HG03378 (cell line): Measurements from ENCODE around the gene ANTXR1.
A peak's percentile ranks its signal among the peaks of the same experiment; 100 is the strongest.

Experiments
- ATAC-seq: cut with Tn5 transposase; IDR thresholded peaks from one replicate; pipeline ENCODE4 v1.9.1; 2021; ENCODE audit warnings: mild to moderate bottlenecking, moderate library complexity; ENCODE audit not compliant: unreplicated experiment

The ANTXR1 gene

DNA sequence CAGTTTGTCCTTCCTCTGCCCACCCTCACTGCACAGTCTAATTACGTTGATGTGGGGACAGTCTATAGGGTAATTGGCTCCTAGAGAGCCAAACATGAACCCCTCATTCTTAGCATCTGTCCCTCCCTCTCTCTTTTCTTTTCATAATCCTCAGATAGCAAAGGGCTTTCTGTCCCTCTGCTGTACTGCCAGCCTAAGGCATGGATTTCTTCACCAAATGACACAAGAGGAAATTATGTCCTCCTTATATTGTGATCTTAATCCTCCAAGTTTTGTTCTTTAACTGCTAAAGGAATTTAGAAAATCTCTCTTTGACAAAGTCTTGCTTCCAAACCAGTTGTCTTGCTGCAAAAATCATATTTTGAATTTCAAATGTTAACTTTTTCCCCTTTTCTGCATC, 18.5 kb downstream of the ANTXR1 start:
- no peak for ATAC-seq

DNA sequence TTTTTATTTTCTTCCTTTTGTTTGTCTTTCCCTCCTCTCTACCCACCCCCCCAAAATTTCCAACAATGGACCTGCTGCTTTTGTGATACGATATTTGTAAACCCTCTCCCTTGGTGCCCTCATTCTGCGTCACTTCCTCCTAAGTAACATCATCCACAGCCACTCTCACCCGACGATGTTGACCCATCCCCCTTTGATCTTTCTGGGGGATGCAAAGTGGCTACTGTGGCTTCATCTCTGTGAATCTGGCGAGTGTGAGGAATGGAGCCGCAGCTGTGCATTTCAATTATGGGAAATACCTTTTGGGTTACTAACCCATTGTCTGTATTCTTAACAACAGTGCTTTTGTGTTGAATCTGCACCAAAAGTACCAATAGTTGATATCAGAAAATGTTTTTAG, 19.4 kb downstream of the ANTXR1 start:
- no peak for ATAC-seq

DNA sequence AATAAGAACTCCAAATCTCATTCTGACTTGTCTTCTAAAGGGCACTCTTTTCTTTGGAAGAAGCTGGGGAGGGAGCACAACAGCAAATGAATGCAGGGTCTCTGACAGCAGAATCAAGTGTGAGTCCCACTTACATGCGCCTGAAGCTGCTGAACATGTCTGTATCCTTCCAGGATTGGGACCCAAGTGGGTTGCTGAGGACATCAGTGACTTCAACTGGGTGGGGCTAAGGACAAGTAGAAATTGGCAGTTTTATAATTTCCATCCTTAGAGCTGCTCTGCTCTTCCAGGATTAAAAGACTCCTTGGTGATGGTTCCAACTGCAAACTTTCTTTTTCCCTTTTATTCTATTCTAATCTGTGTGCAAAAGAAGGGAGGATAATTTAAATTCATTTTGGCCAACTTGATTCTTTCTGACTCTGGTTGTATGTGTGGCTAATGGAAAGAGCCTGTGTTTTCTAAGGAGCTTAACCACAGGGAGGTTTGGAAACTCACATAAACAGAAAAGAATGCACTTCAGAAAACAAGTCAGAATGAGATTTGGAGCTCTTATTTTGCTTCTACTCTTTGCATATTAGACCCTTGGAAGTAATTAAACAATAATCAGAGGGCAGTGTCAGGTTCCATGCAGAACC, 20.6 kb downstream of the ANTXR1 start:
- ATAC-seq = no peak

DNA sequence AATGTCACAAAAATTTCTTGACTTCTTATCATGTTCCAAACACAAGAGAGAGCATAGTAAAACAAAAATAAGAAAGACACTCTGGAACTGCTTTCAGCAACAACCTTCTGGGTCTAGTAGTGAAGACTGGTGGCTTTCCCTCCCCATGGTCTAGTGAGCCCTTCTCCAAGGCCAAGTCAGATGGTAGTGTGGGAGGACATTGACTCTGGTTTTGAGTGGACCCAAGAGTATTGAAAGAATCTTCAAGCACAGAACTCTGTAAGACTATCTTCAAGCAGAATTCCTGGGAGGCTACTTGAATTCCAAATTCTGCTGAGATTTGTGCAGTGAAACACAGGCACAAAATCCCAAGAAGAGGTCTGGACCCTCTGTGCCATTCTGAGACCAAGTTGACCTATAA, 21.1 kb downstream of the ANTXR1 start:
- no peak for ATAC-seq

DNA sequence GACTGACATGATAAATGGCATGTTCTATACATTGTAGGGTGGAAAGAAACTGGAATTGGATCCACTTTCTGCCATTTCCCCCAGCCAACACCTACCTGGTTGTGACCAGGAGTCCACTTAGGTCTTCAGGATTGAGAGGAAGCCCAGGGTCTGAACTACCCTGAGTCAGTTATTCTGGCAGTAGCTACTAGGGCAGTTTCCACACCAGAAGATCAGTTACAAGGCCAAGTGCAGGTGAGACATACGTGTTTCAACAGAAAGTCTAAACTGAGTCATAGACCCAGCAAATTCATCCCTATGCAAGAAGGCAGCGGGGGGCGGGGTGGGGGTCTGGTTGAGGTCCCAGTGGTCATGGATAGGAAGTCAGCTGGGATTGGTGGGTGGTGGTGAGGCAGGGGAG, 21.9 kb downstream of the ANTXR1 start:
- no peak for ATAC-seq

DNA sequence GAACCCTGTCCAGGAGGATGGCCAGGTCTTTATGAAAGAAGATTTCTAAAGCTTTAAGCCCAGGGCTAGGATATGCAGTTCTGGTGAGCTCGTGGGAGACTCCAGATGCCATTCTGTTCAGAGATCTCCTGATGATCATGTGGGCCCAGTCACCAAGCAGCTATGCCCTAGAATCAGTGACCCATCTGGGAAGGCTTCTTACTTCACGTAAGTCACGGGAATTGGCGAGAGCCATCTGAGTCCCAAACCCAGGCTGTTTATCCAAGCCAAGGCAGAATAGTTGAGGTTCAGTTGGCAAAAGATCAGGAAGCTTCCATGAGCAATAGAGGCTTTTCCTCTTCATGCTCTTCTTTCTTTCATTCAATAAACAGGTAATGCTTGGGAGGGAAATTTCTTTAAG, 23.9 kb downstream of the ANTXR1 start:
- no peak for ATAC-seq

DNA sequence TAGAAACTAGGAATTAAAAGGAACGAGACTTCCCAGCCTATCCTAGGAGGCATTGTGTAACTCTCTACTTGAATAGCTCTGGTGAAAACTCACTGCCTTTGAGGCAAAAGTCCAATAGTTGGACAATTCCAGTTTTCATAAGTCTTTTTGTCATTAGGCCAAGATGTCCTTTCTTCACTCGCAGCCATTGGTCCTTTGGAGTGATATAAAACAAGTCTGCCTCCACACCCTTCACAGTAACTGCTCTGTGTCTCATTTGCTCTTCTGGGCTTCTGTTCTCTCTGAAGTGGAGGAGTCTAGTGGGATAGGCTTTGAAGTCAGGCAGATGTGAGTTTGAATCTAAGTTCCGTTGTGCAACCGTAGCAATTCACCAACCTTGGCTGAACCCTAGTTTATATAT, 28.2 kb downstream of the ANTXR1 start:
- no peak for ATAC-seq

DNA sequence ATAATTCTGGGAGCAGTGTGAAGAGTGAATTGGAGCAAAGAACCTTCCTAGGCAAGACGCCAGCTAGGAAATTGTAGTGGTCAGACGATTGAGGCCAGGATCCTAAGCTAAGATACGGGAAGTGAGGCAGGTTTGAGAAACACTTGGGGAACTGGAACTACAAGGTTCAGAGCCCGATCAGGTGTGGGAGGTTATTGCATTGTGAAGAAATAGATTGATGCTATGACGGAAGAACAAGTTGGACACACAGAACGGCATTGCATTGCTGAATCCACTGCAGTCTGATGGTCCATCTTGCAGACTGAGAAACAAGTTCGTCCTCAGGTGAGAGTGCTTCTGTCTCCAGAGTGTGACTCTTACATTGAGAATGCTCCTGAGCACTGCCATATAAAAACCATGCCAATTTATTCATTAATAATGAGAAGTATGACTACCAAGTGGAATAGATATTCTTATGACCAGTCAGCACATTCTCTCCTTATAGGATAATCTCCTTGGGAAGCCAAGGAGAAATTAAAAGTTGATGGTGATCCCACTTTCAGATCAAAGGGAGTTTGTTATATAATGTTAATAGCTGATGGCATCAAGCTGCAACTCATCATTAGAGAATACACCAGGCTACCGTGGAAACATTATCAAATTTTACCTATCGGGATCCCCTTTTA, 30.9 kb downstream of the ANTXR1 start:
- ATAC-seq = no peak

DNA sequence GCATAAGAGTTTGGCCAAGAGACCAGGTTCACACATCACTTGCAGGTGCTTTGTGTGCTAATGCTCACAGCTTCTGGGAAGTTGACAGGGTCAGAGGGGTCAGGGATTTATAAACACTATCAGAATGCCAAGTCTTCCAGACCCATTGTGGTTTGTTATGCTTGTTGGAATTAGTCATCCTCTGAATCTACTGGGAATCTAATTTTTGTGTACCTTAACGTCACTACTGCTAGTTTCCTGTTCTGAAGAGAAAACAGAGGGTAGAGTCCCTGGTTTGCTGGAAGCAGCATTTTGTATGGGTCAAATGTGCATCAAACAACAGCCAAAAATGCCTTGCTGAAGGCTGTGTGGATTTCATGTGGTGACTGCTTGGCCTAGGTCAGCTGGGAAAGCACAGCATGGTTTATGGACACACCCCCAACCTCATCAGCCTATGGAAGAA, 33.3 kb downstream of the ANTXR1 start:
- ATAC-seq = no peak

DNA sequence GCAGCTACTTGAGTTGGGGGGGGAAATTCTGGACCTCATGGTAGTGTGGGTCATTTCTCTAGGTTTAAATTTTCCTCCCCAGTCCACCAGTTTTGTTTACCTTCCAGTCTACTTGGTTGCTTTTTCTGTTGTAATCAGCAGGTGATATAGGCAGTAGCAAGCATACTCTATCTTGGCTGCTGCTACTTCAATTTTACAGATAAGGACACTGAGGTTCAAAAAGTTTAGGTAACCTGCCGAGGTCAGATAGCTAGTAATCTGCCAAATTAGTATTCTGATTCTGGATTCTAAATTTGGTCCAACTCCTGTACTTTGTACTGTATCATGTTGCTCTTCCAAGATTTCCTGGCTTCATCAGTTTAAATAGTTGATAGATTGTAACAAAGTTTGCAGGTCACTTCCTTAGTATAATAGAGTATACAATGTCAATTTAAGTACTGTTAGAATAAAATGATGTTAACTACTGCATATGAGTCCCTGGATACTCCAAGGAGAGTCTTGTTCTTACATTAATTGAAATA, 34.7 kb downstream of the ANTXR1 start:
- no peak for ATAC-seq

DNA sequence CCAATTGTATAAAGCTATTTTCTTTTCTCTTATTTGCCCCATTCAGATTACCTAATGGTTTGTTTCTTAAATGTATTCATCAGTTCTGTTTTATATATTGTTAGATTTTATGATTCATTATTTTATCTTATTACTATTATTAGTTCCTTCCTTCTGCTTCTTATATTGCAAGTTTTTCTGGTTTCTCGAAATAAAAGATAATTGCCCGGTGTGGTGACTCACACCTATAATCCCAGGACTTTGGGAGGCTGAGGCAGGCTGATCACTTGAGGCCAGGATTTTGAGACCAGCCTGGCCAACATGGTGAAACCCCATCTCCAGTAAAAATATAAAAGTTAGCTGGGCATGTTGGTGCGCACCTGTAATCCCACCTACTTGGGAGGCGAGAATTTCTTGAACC, 37.8 kb downstream of the ANTXR1 start:
- no peak for ATAC-seq

DNA sequence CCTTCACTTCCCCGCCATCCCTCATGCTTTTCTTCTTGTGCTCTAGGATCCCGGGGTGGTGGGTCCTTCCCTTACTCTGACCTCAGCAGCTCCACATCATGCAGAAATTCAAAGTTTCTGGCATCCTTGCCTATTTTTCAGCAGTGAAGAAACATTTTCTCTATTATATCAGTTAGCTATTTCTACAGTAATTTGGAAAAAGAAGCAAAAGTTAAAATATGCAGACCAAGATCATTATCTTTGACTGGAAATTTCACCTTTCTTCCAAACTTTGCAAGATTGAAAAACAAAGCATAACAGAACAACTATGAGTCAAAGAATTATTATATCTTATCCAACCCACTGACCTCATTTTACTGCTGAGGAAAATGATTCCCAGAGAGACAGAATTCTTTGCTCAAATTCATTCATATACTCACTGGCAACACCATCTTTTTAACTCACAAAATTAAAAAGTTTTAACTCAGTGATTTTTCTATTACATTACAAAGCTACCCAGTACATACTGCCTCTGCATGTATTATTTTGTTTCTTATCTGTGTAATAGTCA, 40.5 kb downstream of the ANTXR1 start:
- no peak for ATAC-seq

DNA sequence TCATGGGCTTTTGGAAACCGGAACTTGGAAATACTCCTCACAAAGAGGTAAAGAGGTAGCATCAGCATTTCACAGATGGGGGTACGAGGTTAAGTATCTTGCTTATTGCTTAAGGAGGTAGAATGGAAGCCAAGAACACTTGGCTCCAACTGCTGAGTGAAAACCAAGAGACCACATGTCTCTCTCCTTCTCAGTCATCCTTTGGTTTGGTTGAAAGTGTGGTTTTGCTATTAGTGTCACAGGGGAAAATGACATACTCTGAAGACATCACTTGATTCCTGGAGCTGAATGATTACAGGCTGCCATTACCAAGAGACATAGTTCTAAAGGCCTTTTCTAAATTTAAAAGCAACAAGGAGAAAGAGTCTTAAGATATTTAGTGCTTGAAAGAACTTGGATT, 41.5 kb downstream of the ANTXR1 start:
- peak; percentile 83 for ATAC-seq

DNA sequence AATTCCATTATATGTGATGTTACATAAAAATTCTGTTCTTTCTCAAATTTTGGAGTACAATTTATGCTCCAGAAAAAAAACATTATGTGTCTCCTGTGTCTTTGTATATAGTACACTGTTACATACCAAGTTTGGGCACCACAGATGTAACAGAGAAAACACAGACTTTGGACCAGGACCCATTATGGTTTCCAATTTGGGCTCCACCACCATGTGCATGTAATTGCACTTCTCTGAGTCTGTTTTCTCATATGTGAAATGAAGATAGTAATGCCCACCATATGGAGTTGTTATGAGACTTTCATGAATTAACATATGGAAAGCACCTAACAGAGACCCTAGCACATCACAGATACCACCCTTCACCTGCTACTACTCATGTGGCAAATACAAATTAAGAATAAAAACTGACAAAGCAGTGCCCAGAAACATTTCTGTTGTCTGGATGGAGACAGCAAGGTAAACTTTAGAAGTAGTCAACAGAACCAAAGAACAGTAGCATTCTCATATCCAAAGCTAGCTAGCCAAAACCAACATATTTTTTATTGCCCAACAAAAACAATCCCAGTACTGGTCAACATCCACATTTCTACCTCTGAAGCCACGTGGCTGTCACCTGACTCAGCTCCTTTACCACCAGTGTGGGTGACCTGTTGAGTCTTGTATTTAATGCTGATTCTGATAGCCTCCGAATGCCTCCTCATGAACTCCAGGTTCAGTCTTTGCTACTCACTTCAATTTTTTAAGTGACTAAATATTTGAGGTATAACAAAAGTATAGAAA, 42.9 kb downstream of the ANTXR1 start:
- no peak for ATAC-seq

DNA sequence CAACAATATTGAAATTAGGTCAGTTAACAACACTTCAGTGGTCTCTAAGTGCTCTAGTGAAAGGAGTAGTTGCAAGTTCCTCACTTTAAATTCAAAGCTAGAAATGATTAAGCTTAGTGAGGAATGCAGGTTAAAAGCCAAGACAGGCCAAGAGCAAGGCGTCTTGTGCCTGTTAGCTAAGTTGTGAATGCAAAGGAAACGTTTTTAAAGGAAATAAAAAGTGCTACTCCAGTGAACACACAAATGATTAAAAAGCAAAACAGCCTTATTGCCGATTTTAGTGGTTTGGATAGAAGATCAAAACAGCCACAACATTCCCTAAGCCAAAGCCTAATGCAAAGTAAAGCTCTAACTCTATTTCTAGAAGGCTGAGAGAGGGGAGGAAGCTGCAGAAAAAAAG, 44.7 kb downstream of the ANTXR1 start:
- ATAC-seq = no peak

DNA sequence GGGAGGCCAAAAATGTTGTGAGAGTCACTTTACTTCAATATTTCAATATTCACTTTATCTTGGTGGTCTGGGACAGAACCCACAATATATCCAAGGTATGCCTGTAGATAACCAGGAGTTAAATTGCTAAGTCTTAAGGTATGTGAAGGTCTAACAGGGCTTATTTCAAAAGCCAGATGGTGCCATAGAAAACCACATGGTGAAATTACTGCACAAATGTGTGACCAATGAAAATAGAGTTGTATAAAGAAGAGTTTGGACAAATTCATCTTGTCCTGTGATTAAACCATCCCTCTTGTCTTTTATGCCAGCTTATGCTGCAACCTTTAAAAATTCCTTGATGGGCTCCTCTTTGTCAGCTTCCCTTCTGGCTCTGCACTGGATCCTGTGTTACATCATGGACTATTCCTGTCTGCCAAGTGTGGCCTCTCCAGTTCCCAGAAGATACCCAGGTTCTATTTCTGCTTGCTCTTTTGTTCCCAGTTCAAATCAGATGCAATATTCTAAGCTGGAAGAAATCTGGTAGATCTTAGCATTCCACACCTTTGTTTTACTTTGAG, 46.8 kb downstream of the ANTXR1 start:
- ATAC-seq = no peak

DNA sequence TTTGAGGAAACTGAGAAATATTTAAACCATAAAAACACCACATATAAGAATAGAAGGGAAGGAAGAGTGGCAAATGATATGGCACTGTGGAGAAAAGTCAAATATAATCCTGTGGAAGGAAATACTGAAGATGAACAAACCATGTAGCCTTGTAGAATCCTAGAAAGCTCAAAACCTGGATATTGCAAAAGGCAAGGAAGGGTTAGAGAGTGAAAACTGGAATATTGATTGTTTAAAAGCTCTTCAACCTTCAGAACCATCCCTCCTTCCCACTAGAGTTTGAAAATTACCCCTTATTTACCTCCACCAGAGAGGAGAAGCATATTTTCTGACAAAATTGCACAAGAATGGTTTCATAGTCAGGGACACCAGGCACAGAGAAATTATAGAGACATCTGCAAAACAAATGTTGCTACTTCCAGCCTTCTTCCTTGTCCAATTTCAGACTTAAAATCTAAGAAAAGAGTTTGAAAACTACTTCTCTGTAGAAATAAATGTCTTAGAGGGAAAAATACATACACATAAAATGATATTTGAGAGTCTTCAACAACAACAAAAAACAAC, 48.0 kb downstream of the ANTXR1 start:
- no peak for ATAC-seq

DNA sequence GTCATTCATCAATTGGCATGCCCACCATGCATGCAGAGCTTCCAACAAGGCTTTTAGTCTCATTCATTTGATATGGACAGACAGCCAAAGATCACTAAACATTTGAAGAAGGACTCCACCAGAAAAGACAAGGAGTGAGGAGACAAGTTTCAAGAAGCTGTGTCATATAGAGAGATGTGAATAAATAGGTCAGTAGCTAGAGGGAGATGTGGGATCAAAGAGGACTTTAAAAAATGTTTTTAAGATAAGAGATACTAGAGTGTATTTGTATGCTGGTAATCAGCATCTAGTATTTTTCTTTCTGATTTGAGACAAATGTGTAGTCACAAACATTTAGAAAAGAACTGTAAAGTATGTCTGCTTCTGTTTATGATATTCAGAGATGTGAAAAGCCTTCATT, 48.5 kb downstream of the ANTXR1 start:
- no peak for ATAC-seq

DNA sequence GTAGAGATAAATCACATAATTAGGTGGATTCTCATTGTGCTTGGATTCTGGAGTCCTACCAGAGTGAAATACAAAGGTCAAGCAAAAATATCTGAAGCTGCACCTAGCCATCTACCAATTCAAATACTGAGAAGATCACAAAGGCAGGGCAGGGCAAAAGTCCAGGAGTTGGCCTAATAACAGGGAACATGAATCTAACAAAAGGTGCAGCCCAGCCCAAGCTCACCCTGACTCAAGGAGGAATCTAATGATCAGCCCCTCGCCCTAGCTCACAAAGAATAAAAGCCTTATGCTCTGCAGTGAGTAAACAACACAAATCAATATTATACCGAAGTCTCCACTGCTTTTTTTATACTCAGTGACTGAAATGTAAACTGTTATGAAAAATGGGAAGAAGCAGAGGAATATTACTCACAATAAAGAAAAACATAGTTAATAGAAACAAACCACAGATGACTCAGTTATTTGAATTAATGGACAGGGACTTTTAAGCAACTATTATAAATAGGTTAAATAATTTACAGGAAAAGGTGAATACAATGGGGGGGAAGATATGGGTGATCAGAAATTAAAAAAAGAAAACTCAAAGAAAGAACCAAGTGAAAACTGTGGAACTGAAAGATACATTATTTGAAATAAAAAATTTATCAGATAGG, 49.5 kb downstream of the ANTXR1 start:
- ATAC-seq = no peak

DNA sequence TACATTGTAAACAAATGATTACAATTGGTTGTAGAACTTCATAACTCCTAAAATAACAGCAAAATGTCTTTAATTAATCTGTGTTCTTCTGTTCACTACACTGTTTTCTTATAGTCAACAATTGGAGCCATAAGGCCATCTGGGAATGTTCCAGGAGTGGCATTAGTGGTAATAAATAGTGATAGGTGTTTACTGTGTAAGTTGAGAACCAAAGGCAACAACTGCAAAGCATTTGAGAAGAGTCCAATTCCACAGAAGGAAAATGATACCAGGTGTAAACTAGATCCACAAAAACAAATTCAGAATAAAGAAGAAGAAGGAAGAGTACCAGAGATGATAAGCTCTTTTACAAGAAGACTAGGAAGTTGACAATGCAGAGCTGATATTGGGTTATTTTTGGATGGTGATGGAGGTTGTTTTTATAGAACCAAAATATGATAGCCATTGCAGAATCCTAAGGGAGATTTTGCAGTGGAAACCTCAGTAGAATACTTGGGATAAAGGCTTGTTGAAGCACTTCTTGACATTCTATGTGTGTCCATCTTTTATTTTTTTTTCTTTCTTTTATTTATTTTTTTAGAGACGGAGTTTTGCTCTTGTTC, 52.9 kb downstream of the ANTXR1 start:
- no peak for ATAC-seq
